ENCODE results near the gene KIAA1671. TPM values are rescaled to one million over a fixed set of nuclear protein-coding genes. Genes with fewer than 3 reads are reported as not detected.

Gene KIAA1671
- total RNA-seq, 1 donor from 2014 or later: 40.7 TPM

- peaks cover 9% of the 10 kb centered on the region for H3K36me3 ChIP-seq
- TF ChIP-seq CTCF (IDR thresholded peaks at IDR 0.05): no peak
- DNase-seq (no peak), ATAC-seq (no peak)
- H3K4me1 ChIP-seq: no peaks in the 10 kb centered on the region
- H3K27me3 ChIP-seq (ENCODE audit: low read depth): no peaks in the 10 kb centered on the region
- intact Hi-C loops (cut with DNase I): no loop called here
- no peak overlapping the region for H3K27ac ChIP-seq
- no peak overlapping the region for H3K4me3 ChIP-seq
- no peaks in the 10 kb centered on the region for H3K9me3 ChIP-seq
These were observed 253.3 kb downstream of the KIAA1671 start for GRCh38 chr22:25205847-25206246.

GRCh38 chr22:25206998-25207397, 254.5 kb downstream of the KIAA1671 start:
- Histone ChIP-seq H3K36me3 (peaks cover 6% of the 10 kb centered on the region), H3K27ac (no peak overlapping the region), H3K4me3 (no peak overlapping the region), H3K27me3 (ENCODE audit: low read depth) (no peaks in the 10 kb centered on the region), H3K9me3 (no peaks in the 10 kb centered on the region), H3K4me1 (no peaks in the 10 kb centered on the region)
- DNase-seq (no peak), ATAC-seq (no peak)
- TF ChIP-seq CTCF (IDR thresholded peaks at IDR 0.05): no peak
- intact Hi-C loops (cut with DNase I): no loop called here

- Histone ChIP-seq H3K36me3 (peaks cover 6% of the 10 kb centered on the region), H3K4me1 (no peaks in the 10 kb centered on the region)
- intact Hi-C loops (cut with DNase I): no loop called here
These were observed 255.1 kb downstream of the KIAA1671 start for GRCh38 chr22:25207553-25208157.

GRCh38 chr22:25208328-25208727, 255.8 kb downstream of the KIAA1671 start:
- DNase-seq: no peak
- TF ChIP-seq CTCF (IDR thresholded peaks at IDR 0.05): no peak
- H3K36me3 ChIP-seq: peaks cover 2% of the 10 kb centered on the region
- ATAC-seq: no peak
- no peak overlapping the region for H3K27ac ChIP-seq
- H3K27me3 ChIP-seq (ENCODE audit: low read depth): no peaks in the 10 kb centered on the region
- no peaks in the 10 kb centered on the region for H3K4me1 ChIP-seq
- H3K4me3 ChIP-seq: no peak overlapping the region
- H3K9me3 ChIP-seq: no peaks in the 10 kb centered on the region
- intact Hi-C loops (cut with DNase I): no loop called here

More at GRCh38 chr22:25207553-25208157, 255.1 kb downstream of the KIAA1671 start:
- no peaks in the 10 kb centered on the region for H3K27me3 ChIP-seq (ENCODE audit: low read depth)
- no peak for TF ChIP-seq CTCF (IDR thresholded peaks at IDR 0.05)
- no peak overlapping the region for H3K4me3 ChIP-seq
- H3K9me3 ChIP-seq: no peaks in the 10 kb centered on the region
- no peak for ATAC-seq
- H3K27ac ChIP-seq: no peak overlapping the region
- DNase-seq: no peak

- Histone ChIP-seq H3K9me3 (no peaks in the 10 kb centered on the region), H3K4me3 (no peak overlapping the region), H3K27ac (no peak overlapping the region), H3K4me1 (no peaks in the 10 kb centered on the region), H3K36me3 (no peaks in the 10 kb centered on the region), H3K27me3 (ENCODE audit: low read depth) (no peaks in the 10 kb centered on the region)
- intact Hi-C loops (cut with DNase I): no loop called here
- DNase-seq (no peak), ATAC-seq (no peak)
- TF ChIP-seq CTCF (IDR thresholded peaks at IDR 0.05): no peak
These were observed 256.4 kb downstream of the KIAA1671 start for GRCh38 chr22:25208743-25209505.

All from lower lobe of right lung (tissue), 2 donors.